Colon (tissue), 2 donors: Measurements from ENCODE around the gene GGA1.
A peak's percentile ranks its signal among the peaks of the same experiment; 100 is the strongest.
"Not testable (repeated sequence)": the region's sequence is repeated elsewhere in the genome, so short reads cannot be mapped to it uniquely, and the experiment has no call there.

Source experiments
- FAIRE-seq: peaks from 2 replicates; lab custom pipeline; 2012; peaks lifted over from hg19 to GRCh38; lab: Jason Lieb, UNC
- donor health status: control.
- donor health status: control.

GGA1 gene

DNA sequence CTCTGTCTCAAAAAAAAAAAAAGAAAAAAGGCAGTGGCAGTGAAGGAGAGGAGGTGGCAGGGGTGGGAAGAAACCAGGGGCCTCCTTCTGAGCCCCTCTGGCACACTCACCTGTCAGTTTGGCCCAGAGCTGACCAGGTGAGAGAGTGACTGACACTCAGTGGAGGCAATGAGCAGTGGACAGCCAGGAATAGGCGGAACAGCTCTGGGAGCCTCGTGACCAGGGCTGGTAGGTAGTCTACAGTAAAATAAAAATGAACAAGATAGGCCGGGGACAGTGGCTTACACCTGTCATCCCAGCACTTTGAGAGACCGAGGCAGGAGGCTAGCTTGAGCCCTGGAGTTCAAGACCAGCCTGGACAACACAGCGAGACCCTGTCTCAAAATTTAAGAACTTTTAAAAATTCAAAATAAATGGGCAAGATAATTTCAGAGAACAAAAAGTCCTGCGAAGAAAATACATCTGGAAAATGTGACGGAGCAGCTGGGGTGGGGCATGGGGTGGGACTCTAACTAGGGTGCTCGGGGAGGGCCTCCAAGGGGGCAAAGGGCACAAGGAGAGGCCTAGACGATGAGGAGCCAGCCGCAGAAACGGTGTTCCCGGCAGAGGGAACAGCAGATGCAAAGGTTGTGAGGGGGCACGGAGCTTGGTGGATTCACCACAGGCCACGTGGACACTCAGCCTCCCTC is 46.1 kb downstream of the GGA1 start:
- FAIRE-seq = no peak

DNA sequence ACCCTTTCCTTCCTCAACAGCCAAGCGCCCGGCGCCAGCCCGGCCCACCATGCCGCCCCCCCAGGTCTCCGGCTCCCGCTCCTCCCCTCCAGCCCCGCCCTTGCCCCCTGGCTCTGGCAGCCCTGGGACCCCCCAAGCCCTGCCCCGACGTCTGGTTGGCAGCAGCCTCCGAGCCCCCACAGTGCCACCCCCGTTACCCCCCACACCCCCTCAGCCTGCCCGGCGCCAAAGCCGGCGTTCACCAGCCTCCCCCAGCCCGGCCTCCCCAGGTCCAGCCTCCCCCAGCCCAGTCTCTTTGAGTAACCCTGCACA is 46.6 kb downstream of the GGA1 start:
- no peak for FAIRE-seq

- FAIRE-seq = not testable (repeated sequence)
Observed at GRCh38 chr22:37656583-37656982, 47.9 kb downstream of the GGA1 start.

- no peak for FAIRE-seq
Observed at GRCh38 chr22:37657590-37658132, 49.0 kb downstream of the GGA1 start.

DNA sequence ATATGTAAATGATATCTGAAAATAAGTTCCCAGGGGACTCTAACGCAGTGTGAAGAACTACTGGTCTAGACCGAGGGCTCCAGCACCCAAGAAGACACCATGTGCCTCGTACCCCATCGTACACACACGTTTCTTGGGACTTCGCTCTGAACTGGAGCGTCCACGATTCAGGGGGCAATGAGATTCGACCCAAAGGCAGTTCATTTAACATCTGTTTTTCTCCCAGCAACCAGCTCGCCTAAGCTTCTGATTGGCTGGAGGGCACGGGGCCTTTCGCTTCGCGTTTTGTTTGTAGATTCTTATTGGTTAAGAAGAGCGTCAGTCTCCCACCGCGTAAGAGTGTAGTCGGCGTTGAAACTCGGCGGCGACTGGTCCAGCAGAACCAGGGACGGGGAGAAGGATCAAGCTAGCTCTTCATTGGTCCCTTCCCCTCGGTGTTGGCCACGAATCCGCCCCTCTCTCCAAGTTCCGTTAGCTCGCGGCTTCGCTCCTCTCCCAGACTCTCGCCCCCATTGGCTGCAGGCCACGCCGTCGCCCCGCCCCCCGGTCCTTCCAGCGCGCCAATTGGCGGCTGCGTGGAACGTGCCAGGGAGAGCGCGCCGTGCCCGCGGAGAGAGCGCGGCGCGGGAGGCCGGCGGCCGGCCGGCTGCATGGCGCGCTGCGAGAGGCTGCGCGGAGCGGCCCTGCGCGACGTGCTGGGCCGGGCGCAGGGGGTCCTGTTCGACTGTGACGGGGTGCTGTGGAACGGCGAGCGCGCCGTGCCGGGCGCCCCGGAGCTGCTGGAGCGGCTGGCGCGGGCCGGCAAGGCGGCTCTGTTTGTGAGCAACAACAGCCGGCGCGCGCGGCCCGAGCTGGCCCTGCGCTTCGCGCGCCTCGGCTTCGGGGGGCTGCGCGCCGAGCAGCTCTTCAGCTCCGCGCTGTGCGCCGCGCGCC is 49.8 kb downstream of the GGA1 start, which contains the start of gene PDXP:
Gene PDXP, plus strand, starts transcription at position 591 of the 933 bp plus-strand sequence. Its CDS starts 60 bp downstream, at position 651.
- FAIRE-seq = peak; percentile 64

GRCh38 chr22:37659066-37659896 is 50.6 kb downstream of the GGA1 start:
- no peak for FAIRE-seq

DNA sequence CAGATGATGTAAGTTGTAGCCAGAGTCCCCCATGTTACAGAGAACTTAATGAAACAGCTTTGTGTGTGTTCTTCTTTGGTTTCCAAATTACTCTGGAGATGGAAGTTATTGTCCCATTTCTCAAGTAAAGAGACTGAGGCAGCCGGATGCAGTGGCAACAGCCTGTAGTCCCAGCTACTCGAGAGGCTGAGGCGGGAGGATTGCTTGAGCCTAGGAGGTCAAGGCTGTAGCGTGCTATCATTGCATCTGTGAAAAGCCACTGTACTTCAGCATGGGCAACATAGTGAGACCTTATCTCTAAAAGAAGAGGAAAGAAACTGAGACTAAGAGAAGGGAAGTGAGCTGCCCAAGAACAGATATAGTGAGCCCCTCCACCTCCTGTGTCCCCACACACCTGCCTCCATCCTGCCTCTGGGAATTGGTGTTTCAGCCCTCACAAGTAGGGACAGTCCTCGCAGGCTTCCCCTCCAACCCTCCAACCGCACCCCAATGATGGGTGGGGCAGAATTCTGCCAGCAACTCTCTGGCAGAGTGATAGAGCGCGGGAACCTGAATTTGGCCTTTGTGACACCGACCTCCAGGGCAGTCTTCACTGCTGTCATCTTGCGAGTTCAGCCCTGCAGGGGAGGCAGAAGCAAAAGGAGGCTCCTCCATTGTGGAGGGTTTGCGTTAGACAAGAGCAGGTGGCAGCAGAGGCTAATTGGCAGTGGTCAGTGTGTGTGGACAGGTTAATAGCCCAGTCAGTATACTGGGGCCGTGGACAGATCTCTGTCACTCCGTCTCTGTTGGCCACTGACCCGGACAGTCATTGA is 51.5 kb downstream of the GGA1 start:
- FAIRE-seq = no peak

DNA sequence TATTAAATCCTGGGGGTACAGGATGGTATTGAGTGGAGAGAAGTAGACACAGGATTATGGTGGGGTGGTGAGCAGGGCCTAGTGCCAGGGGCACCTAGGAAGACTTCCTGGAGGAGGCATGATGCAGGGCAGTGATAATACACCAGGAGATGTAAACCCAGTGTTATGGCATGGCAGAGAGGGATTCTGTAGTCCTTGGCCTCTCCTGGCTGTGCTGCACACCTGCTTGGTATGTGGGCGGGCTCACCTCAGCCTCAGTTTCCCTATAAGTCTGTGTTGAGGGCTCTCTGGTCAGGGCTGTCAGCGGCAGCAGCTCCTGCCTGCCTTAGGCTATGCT is 52.0 kb downstream of the GGA1 start:
- no peak for FAIRE-seq

DNA sequence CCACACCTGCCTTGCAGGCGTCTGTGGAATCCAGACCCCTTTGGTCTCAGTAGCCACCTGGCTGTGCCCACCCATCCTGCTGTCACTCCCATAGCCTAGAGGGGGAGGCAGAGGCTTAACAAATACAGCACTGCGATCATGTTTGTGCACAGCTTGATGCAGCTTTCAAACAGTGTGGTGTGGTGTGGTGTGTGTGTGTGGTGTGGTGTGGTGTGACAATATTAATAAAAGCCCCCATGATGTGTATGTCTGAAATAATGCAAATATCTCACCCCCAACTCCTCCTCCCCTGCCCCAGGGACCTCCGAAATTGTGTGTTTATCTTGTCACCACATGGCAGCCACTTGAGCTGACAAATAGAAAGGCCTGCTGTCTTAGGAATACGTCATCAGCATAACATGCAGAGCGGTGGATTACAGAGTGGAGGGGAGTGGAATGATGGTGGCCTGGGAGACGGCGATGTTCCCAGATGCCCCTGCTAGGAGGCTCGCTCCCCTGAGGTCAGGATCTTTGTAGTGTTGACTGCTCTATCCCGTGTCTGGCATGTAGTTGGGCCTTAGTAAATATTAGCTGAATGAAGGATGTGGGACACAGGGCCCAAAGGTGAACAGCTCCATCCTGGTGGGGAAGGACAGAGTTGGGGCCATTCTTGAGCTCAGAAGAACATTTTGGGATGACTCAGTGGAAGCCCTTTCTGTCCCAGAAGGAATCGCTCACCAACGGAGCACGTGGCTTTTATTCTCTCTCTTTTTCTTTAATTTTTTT is 52.7 kb downstream of the GGA1 start:
- no peak for FAIRE-seq

DNA sequence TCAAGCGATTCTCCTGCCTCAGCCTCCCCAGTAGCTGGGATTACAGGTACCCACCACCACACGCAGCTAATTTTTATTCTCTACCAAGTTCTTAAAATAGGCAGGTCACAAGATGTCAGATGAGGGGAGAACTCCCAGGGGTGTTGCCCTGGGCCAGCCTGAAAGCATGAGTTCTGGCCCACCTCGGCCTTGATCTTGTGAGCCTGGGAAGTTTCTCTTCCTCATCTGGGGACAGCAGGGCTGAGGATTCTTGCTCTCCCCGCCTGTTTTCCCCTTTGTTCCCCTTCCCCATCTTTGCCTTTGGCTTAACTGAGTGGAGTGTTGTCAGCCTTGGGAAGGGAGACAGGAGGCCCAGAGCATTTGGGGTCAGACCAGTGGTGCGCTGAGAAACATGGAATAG is 53.4 kb downstream of the GGA1 start:
- no peak for FAIRE-seq

DNA sequence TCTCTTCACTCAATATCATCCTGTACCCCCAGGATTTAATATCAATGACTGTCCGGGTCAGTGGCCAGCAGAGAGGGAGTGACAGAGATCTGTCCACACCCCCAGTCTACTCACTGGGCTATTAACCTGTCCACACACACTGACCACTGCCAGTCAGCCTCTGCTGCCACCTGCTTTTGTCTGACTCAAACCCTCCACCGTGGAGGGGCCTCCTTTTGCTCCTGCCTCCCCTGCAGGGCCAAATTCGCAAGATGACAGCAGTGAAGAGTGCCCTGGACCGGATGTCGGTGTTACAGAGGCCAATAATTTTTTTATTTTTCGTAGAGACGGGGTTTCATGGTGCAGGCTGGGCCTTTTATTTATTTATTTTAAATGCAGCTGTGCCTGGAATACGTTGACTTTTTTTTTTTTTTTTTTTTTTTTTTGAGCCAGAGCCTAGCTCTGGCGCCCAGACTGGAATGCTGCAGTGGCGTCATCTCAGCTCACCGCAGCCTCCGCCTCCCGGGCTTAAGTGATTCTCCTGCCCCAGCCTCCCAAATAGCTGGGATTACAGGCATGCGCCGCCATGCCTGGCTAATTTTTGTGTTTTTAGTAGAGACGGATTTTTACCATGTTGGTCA is 55.0 kb downstream of the GGA1 start:
- no peak for FAIRE-seq

- no peak for FAIRE-seq
Observed at GRCh38 chr22:37664249-37665101, 55.8 kb downstream of the GGA1 start.

- FAIRE-seq = no peak
Observed at GRCh38 chr22:37665487-37665886, 56.9 kb downstream of the GGA1 start.

DNA sequence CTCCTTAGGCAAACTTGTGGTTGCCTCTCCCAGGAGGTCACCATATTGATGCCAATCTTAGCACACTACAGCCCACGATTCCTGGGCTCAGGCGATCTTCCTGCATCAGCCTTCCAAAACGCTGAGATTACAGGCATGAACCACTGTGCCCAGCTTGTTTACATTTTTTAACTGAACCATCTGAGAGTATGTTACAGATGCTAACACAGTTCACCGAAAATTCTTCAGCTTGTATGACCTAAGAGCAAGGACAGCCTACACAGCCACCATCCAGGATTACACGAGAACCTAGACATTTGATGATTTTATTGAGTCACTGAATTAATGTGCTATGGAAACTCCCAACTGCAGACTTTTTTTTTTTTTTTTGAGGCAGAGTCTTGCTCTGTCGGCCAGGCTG is 61.0 kb downstream of the GGA1 start:
- FAIRE-seq = no peak

DNA sequence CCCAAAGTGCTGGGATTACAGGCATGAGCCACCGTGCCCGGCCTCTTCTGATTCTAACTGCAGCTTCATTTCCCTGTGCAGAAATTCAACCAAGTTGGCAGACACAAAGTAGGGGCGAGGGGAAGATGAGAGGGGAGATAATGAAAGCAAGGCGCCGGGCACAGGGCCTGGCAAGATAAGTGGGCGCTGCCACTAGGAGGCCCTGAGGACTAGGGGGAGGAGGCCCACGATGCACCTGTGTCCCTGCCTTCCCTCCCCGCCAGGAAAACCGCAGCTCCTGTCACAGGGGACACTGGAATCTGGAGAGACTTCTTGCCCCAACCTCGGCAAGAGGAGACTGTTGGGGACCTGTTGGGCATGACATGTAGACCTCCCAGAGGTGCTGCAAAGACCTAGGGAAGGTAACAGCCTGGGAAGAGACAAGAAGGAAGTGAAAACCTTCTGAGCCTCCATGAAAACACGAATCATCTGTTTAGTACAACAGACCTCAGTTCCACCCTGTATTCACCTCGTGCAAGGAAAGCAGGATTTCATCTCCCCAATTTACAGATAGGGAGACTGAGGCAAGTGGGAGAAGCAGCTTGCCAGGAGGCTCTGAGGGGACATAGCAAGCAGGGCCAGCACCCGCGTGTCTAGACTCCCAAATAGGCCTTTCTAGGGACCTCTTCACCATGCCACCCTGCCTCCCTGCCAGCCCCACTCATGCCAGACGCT is 63.7 kb downstream of the GGA1 start:
- FAIRE-seq = no peak

DNA sequence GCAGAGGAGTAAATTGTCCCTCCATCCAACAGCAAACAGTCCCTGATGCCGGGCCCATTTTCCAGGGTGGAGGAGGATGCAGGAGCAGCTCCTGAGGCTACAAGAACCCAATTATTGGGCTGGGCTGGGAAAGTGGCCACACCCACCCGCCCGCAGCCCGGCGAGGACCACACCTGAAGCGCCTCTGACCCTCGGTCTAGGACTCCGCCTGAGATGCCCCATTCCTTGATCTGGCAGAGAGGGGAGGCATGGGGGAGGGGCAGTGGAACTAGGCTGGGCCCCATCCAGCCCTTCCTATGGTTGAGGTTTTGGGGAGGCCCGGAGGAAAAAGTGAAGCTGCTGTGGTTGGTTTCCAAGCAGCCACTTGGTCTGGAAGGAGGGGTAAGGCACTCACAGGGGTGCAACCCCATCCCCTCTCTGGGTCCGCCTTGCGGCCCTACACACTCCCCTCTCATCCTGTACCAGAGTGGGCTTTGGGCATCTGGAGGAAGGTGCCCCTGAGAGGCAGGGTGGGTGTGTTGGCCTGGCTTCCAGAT is 64.4 kb downstream of the GGA1 start:
- FAIRE-seq = no peak

DNA sequence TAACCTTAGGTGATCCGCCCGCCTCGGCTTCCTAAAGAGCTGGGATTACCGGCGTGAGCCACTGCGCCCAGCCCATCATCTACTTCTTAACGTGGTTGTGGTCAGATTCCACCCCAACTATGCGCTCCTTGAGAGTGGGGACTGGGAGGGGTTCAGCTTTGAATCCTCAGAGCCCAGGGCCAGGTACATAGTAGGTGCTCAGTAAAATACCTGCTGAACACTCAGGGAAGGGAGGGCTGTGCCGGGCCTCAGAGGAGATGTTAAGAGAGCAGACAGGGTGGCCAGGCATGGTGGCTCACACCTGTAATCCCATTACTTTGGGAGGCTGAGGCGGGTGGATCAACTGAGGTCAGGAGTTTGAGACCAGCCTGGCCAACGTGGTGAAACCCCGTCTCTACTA is 65.6 kb downstream of the GGA1 start:
- no peak for FAIRE-seq
